Measurements from ENCODE around the gene SULT2A1.
A peak's percentile ranks its signal among the peaks of the same experiment; 100 is the strongest.
"Not testable (repeated sequence)": the region's sequence is repeated elsewhere in the genome, so short reads cannot be mapped to it uniquely, and the experiment has no call there.

Gene SULT2A1

GRCh38 chr19:47886010-47886559 is at the start of gene SULT2A1:
Gene SULT2A1, minus strand, starts transcription at chr19:47886315. Its CDS starts 58 bp downstream, at chr19:47886257.
- no peak for DNase-seq

GRCh38 chr19:47928581-47928980 is 42.5 kb upstream of the SULT2A1 start:
- not testable (repeated sequence) for DNase-seq

DNA sequence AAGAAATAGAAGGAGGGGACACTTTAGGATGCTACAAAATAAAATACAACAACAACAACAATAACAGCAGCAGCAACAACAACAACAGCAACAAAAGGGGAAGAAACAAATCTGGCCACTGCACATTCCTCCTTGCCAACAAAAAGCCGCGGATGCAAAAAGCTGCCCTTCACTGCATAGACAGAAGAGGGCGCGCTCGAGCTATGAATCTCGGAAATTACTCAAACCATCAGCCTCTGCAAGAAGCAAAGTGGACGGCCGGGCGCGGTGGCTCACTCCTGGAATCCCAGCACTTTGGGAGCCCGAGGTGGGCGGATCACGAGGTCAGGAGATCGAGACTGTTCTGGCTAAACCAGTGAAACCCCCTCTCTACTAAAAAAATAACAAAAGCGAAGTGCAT is 34.0 kb upstream of the SULT2A1 start:
- not testable (repeated sequence) for DNase-seq

DNA sequence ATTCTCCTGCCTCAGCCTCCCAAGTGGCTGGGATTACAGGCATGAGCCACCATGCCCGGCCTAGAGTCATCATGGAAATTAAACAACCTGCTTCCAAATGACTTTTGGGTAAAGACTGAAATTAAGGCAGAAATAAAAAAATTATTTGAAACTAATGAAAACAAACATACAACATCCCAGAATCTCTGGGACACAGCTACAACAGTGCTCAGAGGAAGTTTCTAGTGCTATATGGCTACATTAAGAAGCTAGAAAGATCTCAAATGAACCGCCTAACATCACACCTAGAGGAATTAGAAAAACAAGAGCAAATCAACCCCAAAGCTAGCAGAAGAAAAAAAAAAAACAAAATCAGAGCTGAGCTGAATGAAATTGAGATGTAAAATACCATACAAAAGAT is 24.1 kb upstream of the SULT2A1 start:
- DNase-seq = not testable (repeated sequence)

DNA sequence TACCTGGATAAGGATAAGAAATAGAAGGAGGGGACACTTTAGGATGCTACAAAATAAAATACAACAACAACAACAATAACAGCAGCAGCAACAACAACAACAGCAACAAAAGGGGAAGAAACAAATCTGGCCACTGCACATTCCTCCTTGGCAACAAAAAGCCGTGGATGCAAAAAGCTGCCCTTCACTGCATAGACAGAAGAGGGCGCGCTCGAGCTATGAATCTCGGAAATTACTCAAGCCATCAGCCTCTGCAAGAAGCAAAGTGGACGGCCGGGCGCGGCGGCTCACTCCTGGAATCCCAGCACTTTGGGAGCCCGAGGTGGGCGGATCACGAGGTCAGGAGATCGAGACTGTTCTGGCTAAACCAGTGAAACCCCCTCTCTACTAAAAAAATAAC is 23.2 kb upstream of the SULT2A1 start:
- not testable (repeated sequence) for DNase-seq

- DNase-seq = no peak
Measured at GRCh38 chr19:47901370-47901769, 15.3 kb upstream of the SULT2A1 start.

GRCh38 chr19:47899335-47899734 is 13.2 kb upstream of the SULT2A1 start:
- no peak for DNase-seq

- DNase-seq = no peak
Measured at GRCh38 chr19:47897861-47898260, 11.7 kb upstream of the SULT2A1 start.

DNA sequence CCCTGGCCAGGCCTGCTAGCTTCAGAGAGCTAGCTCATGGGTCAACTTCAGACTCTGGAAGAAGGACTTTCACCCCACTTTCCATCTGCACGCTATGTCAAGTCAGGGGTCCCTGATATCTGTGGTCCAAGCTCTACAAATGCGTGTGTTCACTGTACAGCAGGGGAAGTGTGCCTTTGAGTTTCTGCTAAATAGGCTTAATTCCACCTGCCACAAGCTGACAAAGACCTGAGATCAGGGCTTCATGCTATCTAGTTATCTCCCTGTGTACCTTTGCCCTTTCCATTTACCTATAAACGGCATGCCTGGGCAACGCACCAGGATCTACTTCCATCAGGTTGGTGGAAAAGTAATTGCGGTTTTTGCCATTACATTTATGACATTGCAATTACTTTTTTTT is 10.7 kb upstream of the SULT2A1 start:
- no peak for DNase-seq

DNA sequence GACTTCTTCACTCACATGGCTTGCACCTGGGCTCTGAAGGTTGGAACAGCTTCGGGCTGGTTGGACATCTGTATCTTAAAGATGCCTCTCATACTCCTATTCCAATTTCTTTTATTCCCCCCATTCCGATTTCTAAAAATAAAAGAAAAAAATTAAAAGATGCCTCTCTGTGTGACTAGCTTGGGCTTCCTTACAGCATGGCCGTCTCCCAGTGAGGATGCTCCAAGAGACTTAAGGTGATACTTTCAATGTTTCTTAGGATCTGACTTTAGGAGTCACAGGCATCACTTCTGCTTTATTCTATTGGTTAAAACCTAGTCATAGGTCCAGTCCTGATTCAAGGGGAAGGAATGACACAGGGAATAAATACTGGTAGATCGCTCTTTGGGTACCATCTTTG is 9.9 kb upstream of the SULT2A1 start:
- DNase-seq = no peak

GRCh38 chr19:47895165-47895782 is 9.2 kb upstream of the SULT2A1 start:
- no peak for DNase-seq

GRCh38 chr19:47891923-47892666 is 6.0 kb upstream of the SULT2A1 start:
- DNase-seq = no peak

GRCh38 chr19:47891622-47891922 is 5.5 kb upstream of the SULT2A1 start:
- DNase-seq = no peak

DNA sequence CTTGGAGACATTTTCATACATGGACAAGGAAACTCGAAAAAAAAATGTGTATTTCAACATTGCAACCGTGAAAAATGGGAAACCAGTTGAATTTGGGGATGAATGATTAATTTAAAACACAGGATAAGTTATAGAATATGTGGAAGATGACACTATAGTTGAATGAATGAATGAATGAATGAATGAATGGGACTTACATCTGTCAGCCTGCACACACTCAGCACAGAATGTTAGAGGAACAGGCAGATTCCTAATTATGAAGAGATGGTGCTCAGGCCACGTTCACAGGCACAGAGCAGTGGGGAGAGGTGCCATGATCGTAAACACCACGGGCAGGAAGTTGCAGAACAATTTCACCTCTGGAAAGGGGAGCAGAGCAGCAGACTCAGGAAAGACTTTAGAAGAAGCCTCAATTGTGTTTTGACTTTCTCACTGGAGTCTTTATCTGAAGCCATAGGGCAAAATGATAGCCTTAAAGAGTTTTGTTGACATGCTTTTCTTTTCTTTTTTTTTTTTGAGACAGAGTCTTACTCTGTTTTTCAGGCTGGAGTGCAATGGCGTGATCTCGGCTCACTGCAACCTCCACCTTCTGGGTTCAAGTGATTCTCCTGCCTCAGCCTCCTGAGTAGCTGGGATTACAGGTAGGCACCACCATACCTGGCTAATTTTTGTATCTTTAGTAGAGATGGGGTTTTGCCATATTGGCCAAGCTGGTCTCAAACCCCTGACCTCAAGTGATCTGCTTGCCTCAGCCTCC is 4.9 kb upstream of the SULT2A1 start:
- DNase-seq = no peak

DNA sequence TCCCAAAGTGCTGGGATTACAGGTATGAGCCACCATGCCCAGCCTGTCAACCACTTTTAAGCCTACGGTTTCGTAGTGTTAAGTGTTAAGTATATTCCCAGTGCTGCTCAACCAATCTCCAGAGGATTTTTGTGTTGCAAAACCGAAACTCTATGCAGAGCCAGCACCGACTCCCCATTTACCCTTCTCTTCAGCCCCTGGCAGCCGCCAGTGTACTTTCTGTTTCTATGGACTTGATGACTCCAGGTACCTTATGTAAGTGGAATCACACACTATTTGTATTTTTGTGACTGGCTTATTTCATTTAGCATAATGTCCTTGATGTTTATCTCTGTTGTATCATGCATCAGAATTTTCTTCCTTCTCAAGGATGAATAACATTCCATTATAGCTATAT is 1.1 kb downstream of the SULT2A1 start:
- DNase-seq = no peak

GRCh38 chr19:47882890-47883289 is 3.2 kb downstream of the SULT2A1 start:
- no peak for DNase-seq

GRCh38 chr19:47881757-47882156 is 4.4 kb downstream of the SULT2A1 start:
- no peak for DNase-seq

DNA sequence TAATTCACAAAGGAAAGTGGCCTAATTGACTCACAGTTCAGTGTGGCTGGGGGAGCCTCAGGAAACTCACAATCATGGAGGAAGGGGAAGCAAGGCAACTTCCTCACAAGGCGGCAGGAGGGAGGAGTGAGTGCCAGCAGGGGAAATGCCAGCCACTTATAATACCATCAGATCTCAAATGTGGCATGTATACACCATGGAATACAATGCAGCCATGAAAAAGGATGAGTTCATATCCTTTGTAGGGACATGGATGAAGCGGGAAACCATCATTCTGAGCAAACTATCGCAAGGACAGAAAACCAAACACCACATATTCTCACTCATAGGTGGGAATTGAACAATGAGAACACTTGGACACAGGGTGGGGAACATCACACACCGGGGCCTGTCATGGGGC is 6.7 kb downstream of the SULT2A1 start:
- DNase-seq = not testable (repeated sequence)

DNA sequence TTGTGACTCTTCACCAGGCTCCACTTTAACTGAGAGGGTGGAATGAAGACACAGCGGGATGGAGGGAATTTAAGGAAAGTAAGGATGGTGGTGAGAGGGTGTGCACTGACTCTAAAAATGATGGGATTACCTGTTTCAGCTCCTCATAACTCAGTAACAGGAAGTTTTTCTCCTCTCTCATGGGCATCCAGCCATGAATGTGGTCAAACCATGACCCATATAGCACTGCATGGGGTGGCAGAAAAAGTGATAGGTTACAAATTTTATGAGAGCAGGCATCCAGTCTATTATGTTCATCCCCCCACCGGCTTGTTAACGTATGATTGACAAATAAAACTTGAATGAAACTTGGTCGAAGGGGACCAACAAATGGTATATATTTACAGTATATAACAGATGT is 7.2 kb downstream of the SULT2A1 start:
- DNase-seq = no peak

DNA sequence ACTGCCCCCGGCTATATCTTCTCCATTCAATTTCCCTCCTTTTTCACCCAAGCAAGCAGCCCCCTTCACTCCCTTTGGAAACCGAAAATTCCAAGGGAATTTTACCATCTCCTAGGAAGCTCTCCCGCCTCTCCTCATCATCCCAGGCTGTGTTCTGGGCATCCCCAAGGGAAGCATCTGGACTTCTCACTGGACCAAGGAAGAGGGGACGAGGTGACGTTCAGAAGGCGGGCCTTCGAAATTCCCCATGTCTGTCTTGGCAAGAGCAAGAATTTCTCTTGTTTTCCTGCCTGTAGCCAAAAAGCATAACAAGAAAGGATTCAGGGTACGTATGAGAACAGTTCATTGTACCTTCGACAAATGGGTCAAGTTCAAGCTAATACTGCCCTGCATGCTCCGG is 20.9 kb downstream of the SULT2A1 start:
- DNase-seq = no peak

DNA sequence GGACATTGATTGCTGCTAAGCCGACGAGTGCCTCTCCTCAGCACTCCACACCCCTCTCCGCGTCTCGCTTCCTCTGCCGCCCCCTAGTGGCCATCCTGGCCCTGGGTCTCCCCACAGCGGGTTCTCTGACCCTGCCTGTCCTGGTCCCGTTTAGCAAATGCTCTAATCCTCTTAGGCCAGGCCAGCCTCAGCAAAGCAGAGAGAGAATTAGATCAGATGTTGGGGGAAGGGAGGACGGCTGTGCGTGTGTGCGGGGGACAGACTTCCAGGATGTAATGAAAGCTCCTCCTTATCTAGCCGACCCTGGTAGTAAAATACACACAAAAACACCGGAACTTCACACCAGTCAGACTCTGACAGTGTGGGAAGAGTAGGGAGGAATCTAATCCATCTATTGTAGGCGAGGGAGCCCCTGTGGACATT is 22.6 kb downstream of the SULT2A1 start:
- peak; percentile 47 for DNase-seq

GRCh38 chr19:47861630-47862029 is 24.5 kb downstream of the SULT2A1 start:
- DNase-seq = no peak

- DNase-seq = no peak
Measured at GRCh38 chr19:47860602-47861297, 25.4 kb downstream of the SULT2A1 start.

All from NCI-H526 treated with DMSO at 0.1 percent for 48 hours (cell line).